ENCODE results near the gene ADGRF4. TPM values are rescaled to one million over a fixed set of nuclear protein-coding genes. Genes with fewer than 3 reads are reported as not detected.

Gene ADGRF4
- total and polyA plus RNA-seq, 3 donors from 2014 or later = 0.12 to 0.58 (median 0.31) TPM

DNA sequence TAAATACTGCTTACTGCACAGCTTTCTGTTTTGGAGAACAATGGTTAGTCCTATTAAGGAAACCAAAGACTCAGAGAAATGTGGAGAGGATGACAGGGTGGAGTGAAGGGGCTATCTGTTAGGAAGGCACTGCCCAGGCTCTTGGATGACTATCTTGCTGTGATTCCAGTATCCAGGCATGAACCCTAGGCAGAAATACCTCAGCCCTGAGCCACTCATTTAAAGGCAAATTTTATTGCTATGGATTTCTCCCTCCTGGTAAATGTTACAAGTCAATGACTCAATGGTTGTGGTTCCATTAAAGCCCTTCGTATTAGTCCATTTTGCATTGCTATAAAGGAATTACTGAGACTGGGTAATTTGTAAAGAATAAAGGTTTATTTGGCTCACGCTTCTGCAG, 25.9 kb downstream of the ADGRF4 start:
- H3K4me3 ChIP-seq = no peak overlapping the region
- no peaks in the 10 kb centered on the region for H3K4me1 ChIP-seq
- H3K27ac ChIP-seq = no peak overlapping the region
- TF ChIP-seq POLR2A (IDR thresholded peaks at IDR 0.05) = no peak
- TF ChIP-seq, protein P1, sequence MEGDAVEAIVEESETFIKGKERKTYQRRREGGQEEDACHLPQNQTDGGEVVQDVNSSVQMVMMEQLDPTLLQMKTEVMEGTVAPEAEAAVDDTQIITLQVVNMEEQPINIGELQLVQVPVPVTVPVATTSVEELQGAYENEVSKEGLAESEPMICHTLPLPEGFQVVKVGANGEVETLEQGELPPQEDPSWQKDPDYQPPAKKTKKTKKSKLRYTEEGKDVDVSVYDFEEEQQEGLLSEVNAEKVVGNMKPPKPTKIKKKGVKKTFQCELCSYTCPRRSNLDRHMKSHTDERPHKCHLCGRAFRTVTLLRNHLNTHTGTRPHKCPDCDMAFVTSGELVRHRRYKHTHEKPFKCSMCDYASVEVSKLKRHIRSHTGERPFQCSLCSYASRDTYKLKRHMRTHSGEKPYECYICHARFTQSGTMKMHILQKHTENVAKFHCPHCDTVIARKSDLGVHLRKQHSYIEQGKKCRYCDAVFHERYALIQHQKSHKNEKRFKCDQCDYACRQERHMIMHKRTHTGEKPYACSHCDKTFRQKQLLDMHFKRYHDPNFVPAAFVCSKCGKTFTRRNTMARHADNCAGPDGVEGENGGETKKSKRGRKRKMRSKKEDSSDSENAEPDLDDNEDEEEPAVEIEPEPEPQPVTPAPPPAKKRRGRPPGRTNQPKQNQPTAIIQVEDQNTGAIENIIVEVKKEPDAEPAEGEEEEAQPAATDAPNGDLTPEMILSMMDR (IDR thresholded peaks at IDR 0.05) = no peak
- DNase-seq = no peak
- H3K36me3 ChIP-seq (ENCODE audit: low read depth, missing control alignments) = no peaks in the 10 kb centered on the region
- no peaks in the 10 kb centered on the region for H3K9me3 ChIP-seq
- no peaks in the 10 kb centered on the region for H3K27me3 ChIP-seq
- WGBS, 2 donors = 90 to 96% methylated on average over 2 of the region's 2 CpGs
- intact Hi-C loops (cut with DNase I; ENCODE audit: low total_unique reads) = no loop called here

DNA sequence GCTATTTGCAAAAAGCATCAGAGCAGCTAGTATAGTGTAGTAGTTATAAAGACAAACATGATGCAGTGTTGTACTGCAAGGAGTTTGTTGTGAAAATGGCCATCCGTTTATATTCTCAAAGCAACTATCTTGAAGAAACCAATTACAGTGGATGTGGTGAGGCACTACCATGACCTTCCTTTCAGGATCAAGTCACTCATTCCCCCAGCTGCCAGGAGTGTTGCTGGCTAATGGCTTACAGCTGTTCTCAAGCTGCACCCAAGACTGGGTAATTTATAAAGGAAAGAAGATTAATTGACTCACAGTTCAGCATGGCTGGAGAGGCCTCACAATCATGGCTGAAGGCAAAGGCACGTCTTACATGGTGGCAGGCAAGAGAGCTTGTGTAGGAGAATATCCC, 29.0 kb downstream of the ADGRF4 start:
- no peaks in the 10 kb centered on the region for H3K36me3 ChIP-seq (ENCODE audit: low read depth, missing control alignments)
- TF ChIP-seq POLR2A (IDR thresholded peaks at IDR 0.05) = no peak
- TF ChIP-seq, protein P1 (IDR thresholded peaks at IDR 0.05) = no peak
- H3K4me1 ChIP-seq = no peaks in the 10 kb centered on the region
- H3K27ac ChIP-seq = no peak overlapping the region
- intact Hi-C loops (cut with DNase I; ENCODE audit: low total_unique reads) = no loop called here
- H3K27me3 ChIP-seq = no peaks in the 10 kb centered on the region
- WGBS, 2 donors = 22 to 31% methylated on average over 2 of the region's 2 CpGs
- no peaks in the 10 kb centered on the region for H3K9me3 ChIP-seq
- no peak for DNase-seq
- no peak overlapping the region for H3K4me3 ChIP-seq

DNA sequence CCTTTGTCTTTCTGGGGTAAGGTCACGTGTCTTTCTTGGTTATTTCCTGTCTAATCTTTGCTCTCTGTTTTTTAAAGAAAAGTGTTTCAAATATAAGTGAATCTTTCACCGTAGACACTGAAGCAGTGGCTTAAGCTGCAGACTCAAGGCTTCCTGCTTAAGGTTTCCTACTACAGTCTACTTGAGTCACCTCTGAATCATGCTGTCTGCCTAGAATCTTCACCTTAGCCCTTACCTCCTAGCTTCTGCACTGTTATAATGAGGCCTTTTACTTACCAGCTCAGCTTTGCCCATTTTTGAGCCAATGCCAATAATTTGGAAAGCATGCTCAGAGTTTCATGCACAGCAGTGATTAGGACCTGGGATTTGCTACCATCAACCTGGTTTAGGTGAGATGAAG, 30.6 kb downstream of the ADGRF4 start:
- Histone ChIP-seq H3K4me1 (no peaks in the 10 kb centered on the region), H3K27me3 (no peaks in the 10 kb centered on the region), H3K36me3 (ENCODE audit: low read depth, missing control alignments) (no peaks in the 10 kb centered on the region), H3K9me3 (no peaks in the 10 kb centered on the region), H3K27ac (no peak overlapping the region), H3K4me3 (no peak overlapping the region)
- DNase-seq = no peak
- intact Hi-C loops (cut with DNase I; ENCODE audit: low total_unique reads) = no loop called here
- 36 to 45% methylated on average over 2 of the region's 2 CpGs for WGBS, 2 donors
- TF ChIP-seq POLR2A (IDR thresholded peaks at IDR 0.05) = no peak
- TF ChIP-seq, protein P1 (IDR thresholded peaks at IDR 0.05) = no peak

DNA sequence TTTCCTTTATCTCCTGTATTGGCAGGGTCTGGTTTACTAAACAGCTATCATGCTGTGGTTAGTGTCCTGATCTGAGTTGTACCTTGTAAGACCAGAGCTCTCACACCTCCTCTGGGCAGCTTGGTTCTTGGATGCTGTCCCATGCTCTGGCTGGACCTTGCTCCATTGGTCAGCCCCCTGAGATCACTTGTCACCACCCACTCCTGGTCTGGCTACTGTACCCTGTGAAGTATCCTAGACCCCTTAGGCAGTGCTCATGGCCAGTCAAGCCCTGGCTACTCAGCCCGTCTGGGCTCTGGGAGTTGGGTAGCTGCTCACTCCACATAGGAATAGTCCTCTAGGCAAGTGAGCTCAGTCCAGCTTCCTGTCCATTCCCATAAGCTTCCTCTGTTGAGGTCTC, 31.1 kb downstream of the ADGRF4 start:
- H3K4me3 ChIP-seq = no peak overlapping the region
- no peaks in the 10 kb centered on the region for H3K4me1 ChIP-seq
- no peak for DNase-seq
- no peaks in the 10 kb centered on the region for H3K27me3 ChIP-seq
- WGBS, 2 donors = 100% methylated on average over 1 of the region's 1 CpG; no CpG with 5 or more reads in 1 of the 2 donors
- H3K36me3 ChIP-seq (ENCODE audit: low read depth, missing control alignments) = no peaks in the 10 kb centered on the region
- no peaks in the 10 kb centered on the region for H3K9me3 ChIP-seq
- TF ChIP-seq, protein P1 (IDR thresholded peaks at IDR 0.05) = no peak
- TF ChIP-seq POLR2A (IDR thresholded peaks at IDR 0.05) = no peak
- no peak overlapping the region for H3K27ac ChIP-seq
- intact Hi-C loops (cut with DNase I; ENCODE audit: low total_unique reads) = no loop called here

DNA sequence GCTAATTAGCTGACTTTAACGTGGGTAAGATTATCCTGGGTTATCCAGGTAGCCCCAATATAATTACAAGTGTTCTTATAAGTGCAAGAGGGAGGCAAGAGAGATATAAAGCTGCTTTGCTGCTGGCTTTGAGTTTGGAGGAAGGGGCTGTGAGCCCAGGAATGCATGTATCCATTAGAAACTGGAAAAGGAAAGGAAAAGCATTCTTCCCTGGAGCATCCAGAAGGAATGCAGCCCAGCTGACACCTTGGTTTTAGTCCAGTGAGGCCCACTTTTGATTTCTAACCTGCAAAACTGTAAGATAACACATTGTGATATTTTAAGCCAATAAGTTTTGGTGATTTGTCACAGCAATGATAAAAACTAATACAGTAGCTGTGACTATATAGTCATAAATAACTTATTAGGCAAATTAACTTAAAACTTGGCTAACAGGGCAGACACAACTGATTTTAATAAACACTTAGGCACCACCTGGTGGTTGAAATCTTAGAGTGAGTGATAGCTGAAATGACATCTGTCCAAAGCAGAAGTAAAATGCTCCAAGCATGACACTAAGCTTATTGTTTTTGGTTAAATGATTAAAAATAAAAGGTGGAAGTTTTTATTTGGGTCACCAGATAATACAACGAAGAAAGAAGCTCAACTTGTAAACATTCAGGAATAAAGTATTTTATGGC, 35.6 kb downstream of the ADGRF4 start:
- DNase-seq = no peak
- H3K4me3 ChIP-seq = no peak overlapping the region
- WGBS, 2 donors = 27 to 30% methylated on average over 2 of the region's 2 CpGs
- H3K36me3 ChIP-seq (ENCODE audit: low read depth, missing control alignments) = no peaks in the 10 kb centered on the region
- no peaks in the 10 kb centered on the region for H3K27me3 ChIP-seq
- no peak overlapping the region for H3K27ac ChIP-seq
- H3K4me1 ChIP-seq = no peaks in the 10 kb centered on the region
- no peak for TF ChIP-seq POLR2A (IDR thresholded peaks at IDR 0.05)
- TF ChIP-seq, protein P1 (IDR thresholded peaks at IDR 0.05) = peak in 1 of 3 experiments; percentile 13
- intact Hi-C loops (cut with DNase I; ENCODE audit: low total_unique reads) = no loop called here
- no peaks in the 10 kb centered on the region for H3K9me3 ChIP-seq
